ENCODE measurements around the gene LGALSL. TPM values are rescaled to one million over a fixed set of nuclear protein-coding genes. Genes with fewer than 3 reads are reported as not detected.

Gene LGALSL
- total and polyA plus RNA-seq, 9 donors: 12.2 to 28.9 (median 21.9) TPM

GRCh38 chr2:64479259-64480117, 25.5 kb downstream of the LGALSL start:
- WGBS (ENCODE audit: insufficient coverage): 68% methylated on average over 7 of the region's 10 CpGs
- Histone ChIP-seq H3K4me3 (ENCODE audit: low read length) (no peak overlapping the region), H3K27ac (ENCODE audit: low read length) (no peak overlapping the region), H3K4me1 (ENCODE audit: control insufficient read depth, insufficient read depth, low read length) (peaks cover under 1% of the 10 kb centered on the region), H3K27me3 (ENCODE audit: control insufficient read depth, insufficient read depth, low read length) (no peaks in the 10 kb centered on the region), H3K36me3 (ENCODE audit: control insufficient read depth, insufficient read depth, low read length) (no peaks in the 10 kb centered on the region), H3K9me3 (replicated peaks; ENCODE audit: control insufficient read depth, low read depth, low read length) (no peaks in the 10 kb centered on the region)
- DNase-seq: no peak

GRCh38 chr2:64481665-64482064, 27.7 kb downstream of the LGALSL start:
- Histone ChIP-seq H3K36me3 (ENCODE audit: control insufficient read depth, insufficient read depth, low read length) (no peaks in the 10 kb centered on the region), H3K27me3 (ENCODE audit: control insufficient read depth, insufficient read depth, low read length) (no peaks in the 10 kb centered on the region), H3K4me3 (ENCODE audit: low read length) (no peak overlapping the region), H3K4me1 (ENCODE audit: control insufficient read depth, insufficient read depth, low read length) (peaks cover 9% of the 10 kb centered on the region), H3K9me3 (replicated peaks; ENCODE audit: control insufficient read depth, low read depth, low read length) (no peaks in the 10 kb centered on the region), H3K27ac (ENCODE audit: low read length) (no peak overlapping the region)
- 83% methylated on average over 3 of the region's 5 CpGs for WGBS (ENCODE audit: insufficient coverage)
- DNase-seq: no peak

DNA sequence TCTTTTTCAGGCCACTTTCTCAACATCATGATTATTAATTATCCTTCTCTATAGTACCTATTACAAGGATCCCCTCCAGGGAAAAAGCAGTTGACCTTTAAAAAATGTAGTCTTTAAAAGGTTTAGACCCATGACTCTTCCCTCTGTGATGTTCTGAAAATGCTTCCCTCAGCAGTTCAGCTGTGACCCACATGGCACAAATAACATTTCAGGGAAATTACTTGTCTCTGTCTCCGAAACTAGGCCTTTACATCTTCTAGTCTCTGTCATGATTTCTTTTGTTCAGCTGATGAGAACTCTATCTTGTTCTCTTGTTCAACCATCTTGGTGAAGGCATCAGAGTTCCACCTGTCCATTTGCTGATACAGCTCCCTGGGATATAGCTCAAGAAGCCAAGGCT, 28.3 kb downstream of the LGALSL start:
- no peaks in the 10 kb centered on the region for H3K36me3 ChIP-seq (ENCODE audit: control insufficient read depth, insufficient read depth, low read length)
- DNase-seq: no peak
- 89% methylated on average over 1 of the region's 1 CpG for WGBS (ENCODE audit: insufficient coverage)
- no peak overlapping the region for H3K4me3 ChIP-seq (ENCODE audit: low read length)
- peaks cover 9% of the 10 kb centered on the region for H3K4me1 ChIP-seq (ENCODE audit: control insufficient read depth, insufficient read depth, low read length)
- no peaks in the 10 kb centered on the region for H3K9me3 ChIP-seq (replicated peaks; ENCODE audit: control insufficient read depth, low read depth, low read length)
- H3K27ac ChIP-seq (ENCODE audit: low read length): no peak overlapping the region
- H3K27me3 ChIP-seq (ENCODE audit: control insufficient read depth, insufficient read depth, low read length): no peaks in the 10 kb centered on the region

DNA sequence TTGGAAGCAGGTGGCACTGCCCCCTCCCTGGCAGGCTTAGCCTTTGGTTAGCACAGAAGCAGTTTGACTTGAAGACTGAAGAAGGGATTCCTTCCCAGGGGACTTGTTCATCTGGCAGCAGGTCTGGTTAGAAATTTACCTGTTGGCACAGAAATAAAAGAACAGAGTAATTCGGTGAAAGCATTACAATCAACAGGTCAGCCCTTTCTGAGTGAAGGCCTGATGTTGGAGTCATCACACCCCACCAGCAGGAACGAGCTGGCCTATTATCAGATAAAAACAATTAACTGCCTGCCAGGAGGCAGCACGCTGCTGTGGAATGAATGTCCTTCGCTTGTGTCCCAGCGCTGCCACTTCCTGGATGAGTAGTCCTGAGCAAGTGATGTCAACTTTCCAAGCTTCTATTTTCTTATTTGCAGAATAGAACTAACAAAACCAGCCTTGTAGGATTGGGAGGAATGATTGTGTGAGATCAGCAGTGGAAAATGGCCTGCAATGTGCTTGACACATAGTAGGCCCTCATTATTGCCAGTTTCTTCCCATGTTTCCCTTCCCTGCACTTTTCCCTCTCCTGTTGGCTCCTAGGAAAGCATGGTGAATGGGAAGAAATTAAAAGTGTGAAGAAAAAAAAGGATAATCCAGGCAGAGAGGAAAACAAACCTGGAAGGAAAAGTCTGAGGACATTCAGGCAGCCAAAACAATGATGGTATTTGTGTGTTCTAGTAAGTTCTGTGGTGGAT, 29.0 kb downstream of the LGALSL start:
- no peak overlapping the region for H3K4me3 ChIP-seq (ENCODE audit: low read length)
- no peaks in the 10 kb centered on the region for H3K36me3 ChIP-seq (ENCODE audit: control insufficient read depth, insufficient read depth, low read length)
- H3K27me3 ChIP-seq (ENCODE audit: control insufficient read depth, insufficient read depth, low read length): no peaks in the 10 kb centered on the region
- peaks cover 9% of the 10 kb centered on the region for H3K4me1 ChIP-seq (ENCODE audit: control insufficient read depth, insufficient read depth, low read length)
- H3K9me3 ChIP-seq (replicated peaks; ENCODE audit: control insufficient read depth, low read depth, low read length): no peaks in the 10 kb centered on the region
- no peak overlapping the region for H3K27ac ChIP-seq (ENCODE audit: low read length)
- WGBS (ENCODE audit: insufficient coverage): 49% methylated on average over 4 of the region's 5 CpGs
- no peak for DNase-seq

GRCh38 chr2:64485331-64485730, 31.4 kb downstream of the LGALSL start:
- H3K4me1 ChIP-seq (ENCODE audit: control insufficient read depth, insufficient read depth, low read length): peaks cover 15% of the 10 kb centered on the region
- no peak overlapping the region for H3K4me3 ChIP-seq (ENCODE audit: low read length)
- H3K9me3 ChIP-seq (replicated peaks; ENCODE audit: control insufficient read depth, low read depth, low read length): no peaks in the 10 kb centered on the region
- H3K27ac ChIP-seq (ENCODE audit: low read length): no peak overlapping the region
- no peaks in the 10 kb centered on the region for H3K36me3 ChIP-seq (ENCODE audit: control insufficient read depth, insufficient read depth, low read length)
- H3K27me3 ChIP-seq (ENCODE audit: control insufficient read depth, insufficient read depth, low read length): no peaks in the 10 kb centered on the region
- no peak for DNase-seq
- 54% methylated on average over 2 of the region's 4 CpGs for WGBS (ENCODE audit: insufficient coverage)

GRCh38 chr2:64485961-64486360, 32.0 kb downstream of the LGALSL start:
- Histone ChIP-seq H3K27ac (ENCODE audit: low read length) (no peak overlapping the region), H3K9me3 (replicated peaks; ENCODE audit: control insufficient read depth, low read depth, low read length) (no peaks in the 10 kb centered on the region), H3K4me3 (ENCODE audit: low read length) (no peak overlapping the region), H3K36me3 (ENCODE audit: control insufficient read depth, insufficient read depth, low read length) (no peaks in the 10 kb centered on the region), H3K4me1 (ENCODE audit: control insufficient read depth, insufficient read depth, low read length) (peaks cover 15% of the 10 kb centered on the region), H3K27me3 (ENCODE audit: control insufficient read depth, insufficient read depth, low read length) (no peaks in the 10 kb centered on the region)
- DNase-seq: peak; percentile 89
- WGBS (ENCODE audit: insufficient coverage): 50% methylated on average over 2 of the region's 8 CpGs

DNA sequence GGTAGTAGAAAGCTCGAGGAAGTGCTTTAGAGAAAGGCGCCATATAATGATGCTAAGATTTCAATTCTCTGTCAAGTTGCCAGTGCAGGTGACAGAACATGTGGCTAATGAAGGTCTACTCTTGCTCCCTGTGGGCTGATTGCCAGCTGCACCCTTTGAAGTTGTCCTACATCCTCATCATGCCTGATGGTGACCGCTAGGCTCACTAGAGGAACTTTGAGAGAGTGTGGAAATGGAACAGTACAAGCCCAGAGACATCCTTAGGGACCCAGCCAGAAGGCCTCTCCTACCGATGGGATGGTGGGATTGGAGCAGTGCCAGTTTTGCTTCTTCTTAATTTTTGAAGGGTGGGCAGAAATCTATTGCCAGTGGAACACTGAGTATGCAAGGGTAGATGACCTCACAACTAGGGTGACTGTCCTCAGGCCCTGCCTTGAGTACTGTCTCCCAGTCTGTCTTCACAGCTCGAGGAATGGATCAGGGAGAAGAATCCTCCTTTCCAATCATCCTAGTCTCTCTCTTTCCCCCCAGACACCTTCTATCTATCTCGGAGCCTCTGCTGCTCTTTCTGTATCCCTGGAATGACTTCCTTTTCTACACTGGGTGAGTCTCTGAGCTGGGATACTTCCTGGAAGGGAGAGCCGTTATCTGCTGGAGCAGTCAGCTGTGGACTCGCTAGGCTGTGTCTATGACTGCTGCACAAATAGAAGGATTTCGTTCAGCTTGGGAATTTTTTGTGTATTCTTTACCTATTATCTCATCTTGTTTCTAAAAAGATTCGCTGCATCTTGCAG, 33.5 kb downstream of the LGALSL start:
- Histone ChIP-seq H3K27me3 (ENCODE audit: control insufficient read depth, insufficient read depth, low read length) (no peaks in the 10 kb centered on the region), H3K4me3 (ENCODE audit: low read length) (no peak overlapping the region), H3K9me3 (replicated peaks; ENCODE audit: control insufficient read depth, low read depth, low read length) (no peaks in the 10 kb centered on the region), H3K4me1 (ENCODE audit: control insufficient read depth, insufficient read depth, low read length) (peaks cover 15% of the 10 kb centered on the region), H3K27ac (ENCODE audit: low read length) (no peak overlapping the region), H3K36me3 (ENCODE audit: control insufficient read depth, insufficient read depth, low read length) (no peaks in the 10 kb centered on the region)
- WGBS (ENCODE audit: insufficient coverage): 32% methylated on average over 3 of the region's 10 CpGs
- no peak for DNase-seq

- Histone ChIP-seq H3K4me3 (ENCODE audit: low read length) (no peak overlapping the region), H3K27ac (ENCODE audit: low read length) (no peak overlapping the region), H3K36me3 (ENCODE audit: control insufficient read depth, insufficient read depth, low read length) (no peaks in the 10 kb centered on the region), H3K9me3 (replicated peaks; ENCODE audit: control insufficient read depth, low read depth, low read length) (no peaks in the 10 kb centered on the region), H3K27me3 (ENCODE audit: control insufficient read depth, insufficient read depth, low read length) (no peaks in the 10 kb centered on the region), H3K4me1 (ENCODE audit: control insufficient read depth, insufficient read depth, low read length) (peaks cover 15% of the 10 kb centered on the region)
- DNase-seq: peak; percentile 46
- WGBS (ENCODE audit: insufficient coverage): 63% methylated on average over 13 of the region's 20 CpGs
Measured at GRCh38 chr2:64488050-64488974, 34.4 kb downstream of the LGALSL start.

GRCh38 chr2:64489081-64489751, 35.3 kb downstream of the LGALSL start:
- 57% methylated on average over 4 of the region's 5 CpGs for WGBS (ENCODE audit: insufficient coverage)
- no peaks in the 10 kb centered on the region for H3K27me3 ChIP-seq (ENCODE audit: control insufficient read depth, insufficient read depth, low read length)
- no peak for DNase-seq
- H3K4me1 ChIP-seq (ENCODE audit: control insufficient read depth, insufficient read depth, low read length): peaks cover 15% of the 10 kb centered on the region
- no peaks in the 10 kb centered on the region for H3K9me3 ChIP-seq (replicated peaks; ENCODE audit: control insufficient read depth, low read depth, low read length)
- no peaks in the 10 kb centered on the region for H3K36me3 ChIP-seq (ENCODE audit: control insufficient read depth, insufficient read depth, low read length)
- no peak overlapping the region for H3K4me3 ChIP-seq (ENCODE audit: low read length)
- no peak overlapping the region for H3K27ac ChIP-seq (ENCODE audit: low read length)
